Activated naive CD4-positive, alpha-beta T cell treated with anti-CD3 and anti-CD28 coated beads, Interleukin-2, amount 50 U/mL, for 72 hours (primary cell): ENCODE results near the gene ST6GALNAC6. TPM values are rescaled to one million over a fixed set of nuclear protein-coding genes. Genes with fewer than 3 reads are reported as not detected.

Experiments used
- ATAC-seq, 2 donors: fragments of 150-1000 bp; cut with Tn5 transposase; 2 replicates each; pipeline ENCODE4 v1.10.0; 2021; ENCODE audit warnings: mild to moderate bottlenecking in 2 of 2, moderate library complexity in 2 of 2
- DNase-seq, 2 donors: peaks; one replicate each; pipeline ENCODE4 v3.0.0; 2021 to 2022; ENCODE audit warnings: low spot score in 2 of 2
- H3K27ac Mint-ChIP-seq, 2 donors: one replicate each; pipeline ENCODE4 v1.8.0; 2022; ENCODE audit warnings: mild to moderate bottlenecking in 2 of 2, mixed read lengths in 2 of 2
- H3K36me3 Mint-ChIP-seq, 2 donors: one replicate each; pipeline ENCODE4 v1.8.0; 2022; ENCODE audit warnings: mixed read lengths in 2 of 2
- H3K9me3 Mint-ChIP-seq, 2 donors: one replicate each; pipeline ENCODE4 v1.8.0; 2022; ENCODE audit warnings: mixed read lengths in 2 of 2
- total RNA-seq, 2 donors: library from RNA; stranded (reverse); gene quantifications; one replicate each; pipeline ENCODE4 v1.2.3, GENCODE V29; 2022

Gene ST6GALNAC6
- total RNA-seq, 2 donors from 2014 or later: 55.2 to 56.1 TPM

- DNase-seq: no peak
- no peaks in the 10 kb centered on the region for H3K36me3 Mint-ChIP-seq
- no peak overlapping the region for H3K27ac Mint-ChIP-seq
- no peak for ATAC-seq
- H3K9me3 Mint-ChIP-seq: no peaks in the 10 kb centered on the region
Measured at GRCh38 chr9:127923771-127924170, 24.4 kb upstream of the ST6GALNAC6 start.

- H3K9me3 Mint-ChIP-seq: no peaks in the 10 kb centered on the region
- ATAC-seq: no peak
Measured at GRCh38 chr9:127923046-127923445, 23.6 kb upstream of the ST6GALNAC6 start.

GRCh38 chr9:127921557-127922120 lies 22.2 kb upstream of the ST6GALNAC6 start:
- DNase-seq (peak in 1 of 2 donors; percentile 89), ATAC-seq (peak; percentile 43 to 47)
- no peaks in the 10 kb centered on the region for H3K9me3 Mint-ChIP-seq
- peak overlapping the region in 1 of 2 donors; percentile 60 for H3K27ac Mint-ChIP-seq
- no peaks in the 10 kb centered on the region for H3K36me3 Mint-ChIP-seq

More at GRCh38 chr9:127923046-127923445, 23.6 kb upstream of the ST6GALNAC6 start:
- Mint-ChIP-seq H3K27ac (no peak overlapping the region), H3K36me3 (no peaks in the 10 kb centered on the region)
- DNase-seq: no peak

DNA sequence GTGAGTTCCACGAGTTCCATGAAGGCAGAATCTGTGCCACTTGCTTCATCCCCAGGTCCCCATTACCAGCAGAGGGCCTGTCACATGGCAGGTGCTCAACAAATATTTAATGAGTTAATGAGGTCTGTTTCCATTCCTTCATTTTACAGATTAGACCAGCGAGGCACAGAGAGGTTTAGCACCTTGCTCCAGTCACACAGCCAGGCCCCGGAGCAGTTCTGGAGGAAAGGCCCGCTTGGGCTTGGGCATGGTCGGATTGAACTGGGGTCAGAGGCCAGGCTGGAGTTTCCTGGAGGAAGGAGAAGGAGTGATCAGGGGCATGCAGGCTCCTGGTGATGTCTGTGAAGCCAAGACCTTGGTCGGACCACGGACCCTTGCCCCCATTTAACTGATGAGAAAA lies 21.4 kb upstream of the ST6GALNAC6 start:
- no peak for ATAC-seq
- peak overlapping the region; percentile 22 to 72 for H3K27ac Mint-ChIP-seq

DNA sequence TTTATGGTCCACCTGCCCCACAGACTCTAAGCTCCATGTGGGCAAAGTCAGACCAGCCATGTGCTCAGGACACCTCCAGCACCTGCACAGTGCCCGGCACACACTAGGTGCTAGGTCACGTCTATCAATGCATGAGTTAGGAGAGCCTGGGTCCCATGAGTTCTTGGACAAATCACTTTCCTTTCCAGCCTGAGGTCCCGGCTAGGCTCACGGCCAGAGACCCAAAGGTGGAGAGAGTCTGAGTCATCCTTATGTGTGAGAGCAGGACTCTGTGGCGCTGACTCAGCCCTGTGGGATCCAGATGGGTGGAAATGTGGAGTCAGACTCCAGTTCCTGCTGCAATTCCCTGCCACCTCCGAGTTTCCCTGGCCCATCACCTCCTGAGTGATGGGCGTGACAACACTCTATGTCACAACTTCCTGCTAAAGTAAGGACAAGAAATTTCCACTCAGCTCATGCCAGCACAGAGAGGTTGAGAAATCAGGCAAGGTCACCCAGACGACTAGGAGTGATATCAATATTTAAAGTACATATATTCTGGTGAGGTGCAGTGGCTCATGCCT lies 19.9 kb upstream of the ST6GALNAC6 start:
- Mint-ChIP-seq H3K27ac (peak overlapping the region in 1 of 2 donors; percentile 42), H3K36me3 (no peaks in the 10 kb centered on the region), H3K9me3 (no peaks in the 10 kb centered on the region)
- ATAC-seq (peak in 1 of 2 donors; percentile 35), DNase-seq (no peak)

More for the DNA sequence above, 21.4 kb upstream of the ST6GALNAC6 start:
- no peak for DNase-seq
- H3K36me3 Mint-ChIP-seq: no peaks in the 10 kb centered on the region
- H3K9me3 Mint-ChIP-seq: no peaks in the 10 kb centered on the region

- DNase-seq (no peak), ATAC-seq (no peak)
- Mint-ChIP-seq H3K27ac (peak overlapping the region; percentile 42 to 68), H3K9me3 (no peaks in the 10 kb centered on the region), H3K36me3 (no peaks in the 10 kb centered on the region)
Measured at GRCh38 chr9:127918183-127919107, 19.0 kb upstream of the ST6GALNAC6 start.

GRCh38 chr9:127917603-127918002 lies 18.2 kb upstream of the ST6GALNAC6 start:
- peak overlapping the region in 1 of 2 donors; percentile 57 for H3K27ac Mint-ChIP-seq
- no peak for ATAC-seq
- no peaks in the 10 kb centered on the region for H3K36me3 Mint-ChIP-seq
- H3K9me3 Mint-ChIP-seq: no peaks in the 10 kb centered on the region
- no peak for DNase-seq

- H3K9me3 Mint-ChIP-seq: no peaks in the 10 kb centered on the region
- H3K27ac Mint-ChIP-seq: peak within 1 kb of the TSS; percentile 57 to 82
- H3K36me3 Mint-ChIP-seq: no peaks in the 10 kb centered on the region
- DNase-seq: peak; percentile 94 to 95
- ATAC-seq: peak; percentile 91 to 94
Measured at GRCh38 chr9:127916720-127917581, 17.5 kb upstream of the ST6GALNAC6 start, which contains the start of gene ST6GALNAC4. Gene ST6GALNAC4 (minus strand): TSS chr9:127917041. CDS start chr9:127916419, 622 bp downstream.

- Mint-ChIP-seq H3K27ac (peak overlapping the region; percentile 57 to 82), H3K36me3 (no peaks in the 10 kb centered on the region), H3K9me3 (no peaks in the 10 kb centered on the region)
- ATAC-seq (peak in 1 of 2 donors; percentile 0), DNase-seq (no peak)
Measured at GRCh38 chr9:127915801-127916719, 16.7 kb upstream of the ST6GALNAC6 start.

DNA sequence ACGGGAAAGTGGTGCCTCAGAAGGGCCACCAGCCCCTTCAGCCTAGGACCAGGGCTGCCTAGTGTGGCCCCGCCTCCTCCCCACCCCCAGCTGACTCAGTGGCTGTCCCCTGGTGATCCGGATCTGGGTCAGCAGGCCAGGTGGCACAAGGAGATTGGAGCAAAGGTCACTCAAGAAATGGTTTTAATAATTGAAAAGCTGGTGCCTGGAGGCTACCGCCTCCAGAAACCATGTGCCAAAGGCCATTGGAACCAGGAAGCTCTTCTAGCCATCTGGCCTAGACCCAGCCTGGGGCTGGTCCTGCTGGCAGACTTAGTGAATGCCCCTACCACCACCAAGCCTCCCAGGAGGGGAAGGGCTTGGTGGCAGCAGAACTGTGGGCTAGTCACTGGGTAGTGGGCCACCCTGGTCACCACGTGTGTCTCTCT lies 15.9 kb upstream of the ST6GALNAC6 start:
- no peak for ATAC-seq
- H3K27ac Mint-ChIP-seq: peak overlapping the region; percentile 36 to 57

GRCh38 chr9:127913682-127914081 lies 14.3 kb upstream of the ST6GALNAC6 start:
- ATAC-seq (no peak), DNase-seq (no peak)
- Mint-ChIP-seq H3K9me3 (no peaks in the 10 kb centered on the region), H3K36me3 (no peaks in the 10 kb centered on the region), H3K27ac (peak overlapping the region in 1 of 2 donors; percentile 88)

More for the DNA sequence above, 15.9 kb upstream of the ST6GALNAC6 start:
- Mint-ChIP-seq H3K36me3 (no peaks in the 10 kb centered on the region), H3K9me3 (no peaks in the 10 kb centered on the region)
- no peak for DNase-seq

- no peak for DNase-seq
- Mint-ChIP-seq H3K9me3 (no peaks in the 10 kb centered on the region), H3K36me3 (no peaks in the 10 kb centered on the region), H3K27ac (peak overlapping the region; percentile 56 to 74)
- ATAC-seq: no peak
Measured at GRCh38 chr9:127912882-127913281, 13.5 kb upstream of the ST6GALNAC6 start.

DNA sequence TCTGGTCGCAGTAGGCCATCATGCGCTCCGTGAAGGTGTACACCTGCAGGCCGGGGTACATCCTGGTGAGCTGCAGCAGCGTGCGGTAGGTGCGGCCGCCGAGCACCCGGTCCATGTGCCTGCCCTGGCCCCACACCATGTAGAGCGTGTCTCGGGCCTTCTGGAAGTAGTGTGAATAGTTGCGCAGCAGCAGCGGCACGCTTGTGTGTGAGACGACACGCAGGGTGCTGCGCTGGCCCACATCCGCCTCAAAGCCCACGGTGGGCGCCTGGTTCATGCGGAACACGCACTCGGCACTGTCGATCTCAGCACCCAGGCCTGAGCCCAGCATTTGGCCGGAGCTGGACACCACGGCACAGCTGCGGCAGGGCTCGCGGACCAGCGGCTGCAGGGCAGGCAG lies 12.9 kb upstream of the ST6GALNAC6 start:
- ATAC-seq: no peak
- peak overlapping the region; percentile 75 to 79 for H3K27ac Mint-ChIP-seq

DNA sequence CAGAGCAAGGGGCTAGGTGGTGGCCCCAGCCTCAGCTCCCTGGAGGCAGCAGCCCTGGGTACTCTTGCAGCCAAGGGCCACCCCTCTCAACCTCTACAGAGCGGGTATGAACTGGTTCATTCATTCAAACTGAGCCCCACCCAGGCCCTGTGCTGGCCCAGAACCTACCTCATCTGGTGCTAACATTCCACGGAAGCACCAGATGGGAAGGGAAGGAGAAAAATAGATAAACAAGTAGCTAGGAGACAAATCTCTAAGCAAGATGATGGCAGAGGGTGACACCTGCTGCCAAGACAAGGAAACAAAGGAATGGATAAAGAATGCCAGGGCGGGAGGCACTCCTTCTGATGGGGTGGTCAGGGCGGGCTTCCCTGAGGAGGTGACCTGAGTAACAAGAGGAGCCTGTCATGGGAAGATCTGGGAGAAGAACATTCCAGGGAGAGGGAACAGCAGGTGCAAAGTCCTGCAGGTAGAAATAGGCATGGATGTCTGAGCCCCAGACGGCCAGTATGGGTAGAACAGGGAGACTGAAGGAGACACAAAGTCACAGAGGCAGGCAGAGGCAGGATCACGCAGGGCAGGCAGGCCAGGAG lies 11.3 kb upstream of the ST6GALNAC6 start:
- Mint-ChIP-seq H3K27ac (peak overlapping the region; percentile 75 to 84), H3K9me3 (no peaks in the 10 kb centered on the region), H3K36me3 (no peaks in the 10 kb centered on the region)
- ATAC-seq (no peak), DNase-seq (no peak)

More for the DNA sequence above, 12.9 kb upstream of the ST6GALNAC6 start:
- DNase-seq: no peak
- Mint-ChIP-seq H3K36me3 (no peaks in the 10 kb centered on the region), H3K9me3 (no peaks in the 10 kb centered on the region)

- peak overlapping the region in 1 of 2 donors; percentile 74 for H3K27ac Mint-ChIP-seq
- no peak for ATAC-seq
- DNase-seq: no peak
- peaks cover 0 to 5% of the 10 kb centered on the region in 2 donors for H3K36me3 Mint-ChIP-seq
- no peaks in the 10 kb centered on the region for H3K9me3 Mint-ChIP-seq
Measured at GRCh38 chr9:127909839-127910273, 10.5 kb upstream of the ST6GALNAC6 start.
